HG02973 (cell line): ENCODE measurements around the gene S100A6.
"Not testable (repeated sequence)": the region's sequence is repeated elsewhere in the genome, so short reads cannot be mapped to it uniquely, and the experiment has no call there.

ENCODE experiments used
- ATAC-seq: cut with Tn5 transposase; IDR thresholded peaks from one replicate; pipeline ENCODE4 v1.9.1; 2021; ENCODE audit warnings: moderate library complexity; ENCODE audit not compliant: unreplicated experiment

The S100A6 gene

GRCh38 chr1:153565529-153566374 is 30.0 kb upstream of the S100A6 start, which contains the start of gene S100A2:
S100A2 (minus strand) TSS chr1:153565844; CDS start chr1:153563877, 1,967 bp downstream.
- ATAC-seq: peak; percentile 41

DNA sequence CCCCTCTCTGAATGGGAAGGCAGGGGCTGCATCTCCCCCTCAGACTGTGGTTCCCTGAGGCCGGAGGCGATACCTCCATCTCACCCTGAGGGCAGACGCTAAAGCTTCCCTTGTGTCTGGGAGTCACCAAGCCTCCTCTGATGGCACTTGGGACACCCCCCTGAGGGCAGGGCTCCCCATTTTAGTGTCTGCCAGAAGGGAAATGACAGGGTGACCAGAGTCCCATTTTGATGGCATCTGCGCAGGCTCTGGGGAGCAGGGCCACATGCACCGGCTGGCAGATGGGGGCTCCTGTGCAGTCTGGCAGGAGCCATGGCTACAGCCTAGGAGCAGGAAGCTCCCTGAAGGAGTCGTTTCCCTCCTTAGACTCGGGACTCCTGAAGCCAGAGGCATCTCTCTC is 28.2 kb upstream of the S100A6 start:
- no peak for ATAC-seq

DNA sequence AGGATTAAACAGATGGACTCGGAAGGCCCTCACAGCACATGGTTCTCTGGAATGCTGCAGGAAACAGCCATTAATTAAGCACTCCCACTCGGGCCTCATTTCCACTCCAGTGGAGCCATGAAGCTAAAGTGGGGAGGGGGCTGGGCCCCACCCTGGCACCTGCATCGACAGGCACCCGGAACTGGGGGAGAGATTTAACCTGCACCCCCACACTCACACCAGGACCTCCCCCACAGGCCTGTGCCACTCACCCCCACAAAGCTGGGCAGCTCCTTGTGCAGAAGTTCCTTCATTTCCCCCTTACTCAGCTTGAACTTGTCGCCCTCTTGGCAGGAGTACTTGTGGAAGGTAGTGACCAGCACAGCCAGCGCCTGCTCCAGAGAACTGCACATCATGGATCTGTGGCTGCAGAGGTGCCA is 27.7 kb upstream of the S100A6 start:
- ATAC-seq: no peak

- ATAC-seq: not testable (repeated sequence)
These were observed 26.2 kb upstream of the S100A6 start for GRCh38 chr1:153562021-153562420.

DNA sequence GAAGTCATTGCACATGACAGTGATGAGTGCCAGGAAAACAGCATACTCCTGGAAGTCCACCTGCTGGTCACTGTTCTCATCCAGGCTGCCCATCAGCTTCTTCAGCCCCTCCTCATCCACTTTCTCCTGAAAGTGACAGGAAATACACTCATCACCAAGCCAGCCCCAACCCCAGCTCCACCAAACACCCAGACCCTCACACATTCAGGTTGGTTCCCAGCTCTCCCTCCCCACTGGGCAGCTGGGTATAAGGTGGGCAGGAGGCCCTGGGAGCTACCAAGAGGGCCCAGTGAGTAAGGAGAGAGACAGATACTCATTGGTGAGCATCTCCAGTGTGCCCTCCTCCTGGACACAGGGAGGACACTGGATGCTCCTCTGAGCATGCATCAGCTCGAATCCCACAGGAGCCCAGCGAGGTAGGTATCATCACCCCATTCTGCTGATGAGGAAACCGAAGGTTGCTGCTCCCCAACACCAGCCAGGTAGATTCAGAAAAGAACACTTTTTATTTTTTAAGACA is 25.7 kb upstream of the S100A6 start:
- no peak for ATAC-seq

- ATAC-seq: no peak
These were observed 25.1 kb upstream of the S100A6 start for GRCh38 chr1:153560771-153561465.

- no peak for ATAC-seq
These were observed 24.4 kb upstream of the S100A6 start for GRCh38 chr1:153560241-153560640.

DNA sequence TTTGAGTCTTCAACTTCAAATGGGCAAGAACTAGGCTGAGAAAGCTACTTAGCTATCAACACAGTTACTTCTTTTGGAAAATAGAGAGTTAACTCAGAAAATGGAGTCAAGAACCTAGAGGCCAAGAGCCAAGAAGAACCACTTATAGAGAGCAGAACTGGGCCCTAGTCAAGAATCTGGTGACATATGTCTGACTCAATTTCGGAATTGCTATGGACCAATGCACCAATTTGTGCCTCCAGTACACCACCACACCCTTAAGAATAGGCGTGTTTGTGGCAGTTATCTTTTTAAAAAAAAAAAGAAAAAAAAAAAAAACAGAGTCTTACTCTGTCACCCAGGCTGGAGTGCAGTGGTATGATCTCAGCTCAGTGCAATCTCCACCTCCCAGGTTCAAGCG is 22.1 kb upstream of the S100A6 start:
- no peak for ATAC-seq

GRCh38 chr1:153556348-153556747 is 20.6 kb upstream of the S100A6 start:
- no peak for ATAC-seq

- ATAC-seq: no peak
These were observed 18.2 kb upstream of the S100A6 start for GRCh38 chr1:153553830-153554541.

GRCh38 chr1:153553096-153553495 is 17.3 kb upstream of the S100A6 start:
- ATAC-seq: no peak

GRCh38 chr1:153552335-153552734 is 16.5 kb upstream of the S100A6 start:
- no peak for ATAC-seq

DNA sequence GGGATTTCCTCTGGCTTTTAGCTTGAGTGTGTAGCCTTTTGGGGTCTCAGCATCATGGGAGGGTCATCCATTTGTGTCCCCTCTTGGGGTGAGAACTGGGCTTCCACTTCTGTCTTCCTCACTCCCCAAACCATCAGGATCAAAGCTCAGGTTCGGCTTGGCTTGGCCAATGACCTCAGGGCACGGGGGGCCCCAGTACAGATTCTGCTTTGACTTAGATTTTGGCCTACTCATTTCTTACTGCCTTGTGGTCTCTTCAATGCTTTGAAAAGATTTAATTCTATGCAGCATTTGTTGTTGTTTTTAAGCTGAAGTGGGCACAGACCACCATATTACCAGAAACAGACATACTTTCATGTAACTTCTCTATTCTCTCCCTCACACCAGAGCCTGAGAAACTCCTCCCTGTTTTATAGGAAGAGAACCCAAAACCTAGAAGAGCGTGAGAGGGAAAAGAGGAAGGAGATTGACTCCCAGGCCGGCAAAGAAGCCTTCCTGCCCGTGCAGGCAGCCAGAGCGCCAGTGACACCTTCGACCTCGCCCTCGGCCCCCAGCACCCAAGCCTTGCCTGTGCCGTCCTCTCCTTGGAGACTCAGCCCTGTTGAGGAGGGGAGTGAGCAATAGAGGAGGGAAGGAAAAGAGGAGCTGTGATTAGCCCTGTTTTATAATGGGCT is 15.2 kb upstream of the S100A6 start:
- no peak for ATAC-seq

GRCh38 chr1:153550398-153550758 is 14.6 kb upstream of the S100A6 start:
- ATAC-seq: no peak

DNA sequence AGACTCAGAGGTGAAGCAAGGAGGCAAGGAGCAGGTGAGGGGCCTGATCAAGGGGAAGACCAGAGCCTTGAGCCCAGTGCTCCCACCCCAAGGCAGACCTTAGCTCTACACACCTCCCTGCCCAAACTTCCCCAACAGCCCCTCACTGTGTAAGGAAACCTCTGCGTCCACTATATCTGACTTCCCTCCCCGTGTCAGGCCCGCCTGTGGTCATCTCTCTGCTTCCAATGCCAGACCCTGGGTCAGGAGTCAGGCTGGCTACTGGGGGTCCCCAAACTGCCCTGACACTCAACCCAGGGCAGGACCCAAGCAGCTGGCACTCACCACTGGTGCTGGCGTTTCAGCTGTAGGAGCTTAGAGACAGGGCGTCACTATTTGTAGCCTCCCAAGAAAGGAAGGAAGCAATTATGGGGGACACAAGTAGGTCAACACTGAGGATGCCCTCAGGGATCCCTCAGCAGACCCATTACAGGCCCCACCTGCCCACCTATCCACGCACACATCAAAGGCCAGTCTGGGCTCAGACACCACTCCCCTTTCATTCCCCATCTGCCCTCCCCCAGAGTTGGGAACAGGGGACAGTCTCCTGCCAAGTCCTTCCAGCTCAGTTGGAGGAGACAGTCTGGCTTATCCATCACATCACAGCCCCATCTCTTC is 14.1 kb upstream of the S100A6 start:
- no peak for ATAC-seq

GRCh38 chr1:153548722-153549688 is 13.2 kb upstream of the S100A6 start, which contains the start of gene S100A3:
S100A3 (minus strand) TSS chr1:153549258; CDS start chr1:153548485, 773 bp downstream.
- ATAC-seq: no peak

DNA sequence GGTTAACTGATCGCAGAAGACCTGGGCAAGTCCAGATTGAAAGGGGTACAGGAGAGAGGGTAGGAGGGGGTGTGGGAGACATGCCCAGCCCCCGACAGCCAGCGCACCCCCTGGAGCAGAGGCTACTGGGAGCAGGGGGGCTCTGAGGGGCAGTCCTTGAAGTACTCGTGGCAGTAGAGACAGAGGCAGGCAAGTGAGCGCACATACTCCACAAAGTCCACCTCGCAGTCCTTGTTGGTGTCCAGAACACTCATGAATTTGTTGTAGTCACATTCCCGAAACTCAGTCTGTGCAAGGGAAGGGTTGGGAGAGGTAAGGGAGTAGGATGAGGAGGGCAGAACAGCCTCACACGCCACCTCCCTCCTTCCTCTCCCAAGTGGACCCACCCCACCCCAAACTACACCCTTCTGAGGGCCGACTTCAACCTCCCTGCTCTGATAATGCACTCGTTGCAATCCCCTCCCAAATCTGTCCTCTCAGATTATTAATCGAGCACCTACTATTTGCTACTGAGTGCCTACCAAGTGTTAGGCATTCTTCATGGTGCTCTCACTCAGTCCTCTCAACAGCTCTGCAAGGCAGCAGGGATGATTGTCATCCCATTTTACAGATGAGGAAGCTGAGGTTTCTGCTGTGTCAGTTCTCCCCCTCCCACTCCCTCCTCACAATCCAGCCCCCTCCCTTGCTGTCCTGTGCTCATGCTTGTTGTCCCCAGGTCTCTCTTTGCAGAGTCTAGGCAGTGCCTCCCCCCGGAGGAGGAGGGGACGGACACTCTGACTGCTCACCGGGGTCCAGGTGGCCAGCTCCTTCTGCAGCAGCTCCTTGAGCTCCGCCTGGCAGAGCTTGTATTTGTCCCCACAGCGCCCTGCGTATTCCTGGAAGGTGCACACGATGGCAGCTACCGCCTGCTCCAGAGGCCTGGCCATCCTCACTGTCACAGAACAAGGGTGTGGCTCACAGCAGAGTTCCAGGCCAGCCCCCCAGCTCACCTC is 12.1 kb upstream of the S100A6 start:
- no peak for ATAC-seq
